ENCODE data around the gene ZNF362. TPM values are rescaled to one million over a fixed set of nuclear protein-coding genes. Genes with fewer than 3 reads are reported as not detected.

Gene ZNF362
- total and polyA plus RNA-seq, 2 of the 13 experiments (the other 11 are each of a cell fraction or from before 2014, with no cell fraction given): 8.3 to 14.2 TPM

DNA sequence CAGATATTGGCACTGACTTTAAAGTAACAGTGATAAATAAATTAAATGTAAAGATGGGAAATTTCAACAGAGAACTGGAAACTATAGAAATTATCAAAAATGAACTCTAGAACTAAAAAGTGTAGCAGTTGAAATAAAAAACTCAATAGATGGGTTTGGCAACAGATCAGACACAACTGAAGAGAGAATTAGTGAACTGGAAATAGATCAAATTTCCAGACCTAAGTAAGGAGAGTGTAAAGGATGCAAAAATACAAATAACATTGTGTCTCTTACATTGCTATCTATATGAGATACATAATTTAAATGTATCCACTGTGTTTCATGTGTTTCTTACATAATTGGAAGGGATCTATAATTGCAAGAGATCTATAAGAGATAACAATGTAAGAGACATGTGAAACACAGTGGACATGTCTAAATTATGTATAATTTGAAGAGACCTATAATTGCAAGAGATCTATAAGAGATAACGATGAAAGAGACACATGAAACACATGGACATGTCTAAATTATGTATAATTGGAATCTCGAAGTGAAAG is 32.1 kb upstream of the ZNF362 start:
- BruUV-seq (replicated peaks): no TSS peak
- H3K27me3 ChIP-seq (ENCODE audit: control insufficient read depth in 1 of 2, insufficient read depth in 2 of 2, low read length in 2 of 2): peaks cover 0 to 8% of the 10 kb centered on the region in 2 experiments; a peak in 1 of 5 replicates
- intact Hi-C loops (cut with micrococcal nuclease; ENCODE audit: unreplicated experiment): no loop called here

GRCh38 chr1:33225586-33225985 is 30.7 kb upstream of the ZNF362 start:
- Histone ChIP-seq H3K79me2 (ENCODE audit: insufficient read depth, low read length) (no peaks in the 10 kb centered on the region), H4K20me1 (ENCODE audit: insufficient read depth, low read length) (no peaks in the 10 kb centered on the region), H3K9ac (ENCODE audit: insufficient read depth, low read depth, low read length) (no peak overlapping the region), H3K27me3 (ENCODE audit: control insufficient read depth in 1 of 2, insufficient read depth in 2 of 2, low read length in 2 of 2) (peaks cover 0 to 4% of the 10 kb centered on the region in 2 experiments; a peak in 1 of 5 replicates), H3K4me2 (ENCODE audit: low read depth, low read length) (no peak overlapping the region), H3K4me3 (replicated peaks in 1 of 3; ENCODE audit: insufficient read depth in 1 of 3, low read depth in 2 of 3, low read length in 3 of 3) (no peak overlapping the region), H2AFZ (ENCODE audit: low read length) (no peak overlapping the region), H3K27ac (ENCODE audit: extremely low read length, insufficient read depth, low read length) (no peak overlapping the region), H3K9me3 (ENCODE audit: low read length) (peaks cover 8% of the 10 kb centered on the region), H3K4me1 (ENCODE audit: insufficient read depth, low read length) (peaks cover 8% of the 10 kb centered on the region; the same call in 1 of the 2 replicates), H3K36me3 (replicated peaks in 1 of 2; ENCODE audit: control insufficient read depth in 1 of 2, insufficient read depth in 2 of 2, low read length in 2 of 2) (no peaks in the 10 kb centered on the region)
- ATAC-seq (no peak), FAIRE-seq (no peak), DNase-seq (ENCODE audit: low spot score) (no peak)
- no TSS peak for BruUV-seq (replicated peaks)
- TF ChIP-seq SP1 (IDR thresholded peaks at IDR 0.05) (no peak), SP1 (CRISPR knock-in tag; IDR thresholded peaks at IDR 0.05) (no peak), SNRNP70 (IDR thresholded peaks at IDR 0.05; ENCODE audit: low read depth, low read length) (no peak)
- 0% methylated on average over 1 of the region's 1 CpG for WGBS (ENCODE audit: low lambda C conversion rate)
- in situ Hi-C loops (cut with HindIII; ENCODE audit: extremely low pct_ligation_motif_present, low pct_unique_long_range_greater_than_20kb) (no loop called here), intact Hi-C loops (cut with micrococcal nuclease; ENCODE audit: unreplicated experiment) (no loop called here)
- ChIA-PET POLR2A (interaction anchor here (0.9 kb wide), 1 partner anchor 30 kb away, joined by 3 read pairs; no protein-coding TSS in a partner anchor), CTCF (ENCODE audit: low intra/inter-chr PET ratio, low total read pairs) (no interaction called here)

More for the DNA sequence above, 32.1 kb upstream of the ZNF362 start:
- Histone ChIP-seq H3K79me2 (ENCODE audit: insufficient read depth, low read length) (no peaks in the 10 kb centered on the region), H3K36me3 (replicated peaks in 1 of 2; ENCODE audit: control insufficient read depth in 1 of 2, insufficient read depth in 2 of 2, low read length in 2 of 2) (no peaks in the 10 kb centered on the region), H3K4me1 (ENCODE audit: insufficient read depth, low read length) (peaks cover 22% of the 10 kb centered on the region; the same call in 1 of the 2 replicates), H3K27ac (ENCODE audit: extremely low read length, insufficient read depth, low read length) (no peak overlapping the region), H3K4me2 (ENCODE audit: low read depth, low read length) (no peak overlapping the region), H2AFZ (ENCODE audit: low read length) (no peak overlapping the region), H4K20me1 (ENCODE audit: insufficient read depth, low read length) (no peaks in the 10 kb centered on the region), H3K9ac (ENCODE audit: insufficient read depth, low read depth, low read length) (no peak overlapping the region), H3K4me3 (replicated peaks in 1 of 3; ENCODE audit: insufficient read depth in 1 of 3, low read depth in 2 of 3, low read length in 3 of 3) (no peak overlapping the region), H3K9me3 (ENCODE audit: low read length) (peaks cover 8% of the 10 kb centered on the region)
- in situ Hi-C loops (cut with HindIII; ENCODE audit: extremely low pct_ligation_motif_present, low pct_unique_long_range_greater_than_20kb): no loop called here
- CTCF ChIA-PET (ENCODE audit: low intra/inter-chr PET ratio, low total read pairs): no interaction called here
- TF ChIP-seq NR3C1 (CRISPR knock-in tag; IDR thresholded peaks at IDR 0.05) (no peak), ZNF160 (CRISPR knock-in tag; IDR thresholded peaks at IDR 0.05) (0 out of 2 replicates have a peak, but pooled peaks have one; percentile 50)
- no peak for FAIRE-seq
- no peak for ATAC-seq
- DNase-seq (ENCODE audit: low spot score): no peak
- POLR2A ChIA-PET: no interaction called here
- 0% methylated on average over 2 of the region's 2 CpGs for WGBS (ENCODE audit: low lambda C conversion rate)

Data from HepG2 (cell line).